NCI-H2227 (cell line): ENCODE data around the gene UTP25.
"Not testable (repeated sequence)": the region's sequence is repeated elsewhere in the genome, so short reads cannot be mapped to it uniquely, and the experiment has no call there.

Experiments used
- DNase-seq: peaks from one replicate; lab custom pipeline; 2025; ENCODE audit not compliant: unreplicated experiment; lab: John Stamatoyannopoulos, UW

UTP25 gene

GRCh38 chr1:209890641-209891330, 63.0 kb downstream of the UTP25 start:
- DNase-seq, result no peak

- DNase-seq, result no peak
Observed at GRCh38 chr1:209893751-209894150, 66.0 kb downstream of the UTP25 start.

- DNase-seq, result no peak
Observed at GRCh38 chr1:209895709-209896108, 67.9 kb downstream of the UTP25 start.

- no peak for DNase-seq
Observed at GRCh38 chr1:209896346-209896745, 68.6 kb downstream of the UTP25 start.

GRCh38 chr1:209898271-209898670, 70.5 kb downstream of the UTP25 start:
- not testable (repeated sequence) for DNase-seq

- not testable (repeated sequence) for DNase-seq
Observed at GRCh38 chr1:209898851-209899250, 71.1 kb downstream of the UTP25 start.

- DNase-seq, result no peak
Observed at GRCh38 chr1:209899948-209900347, 72.2 kb downstream of the UTP25 start.

- no peak for DNase-seq
Observed at GRCh38 chr1:209900734-209901133, 73.0 kb downstream of the UTP25 start.

- no peak for DNase-seq
Observed at GRCh38 chr1:209901211-209901610, 73.4 kb downstream of the UTP25 start.

- not testable (repeated sequence) for DNase-seq
Observed at GRCh38 chr1:209904774-209905173, 77.0 kb downstream of the UTP25 start.
